ENCODE measurements around the gene NPIPA1.
"Not testable (repeated sequence)": the region's sequence is repeated elsewhere in the genome, so short reads cannot be mapped to it uniquely, and the experiment has no call there.

The NPIPA1 gene

GRCh38 chr16:14937143-14937542 lies at the start of gene NPIPA1:
NPIPA1 (plus strand) TSS chr16:14937443; CDS start chr16:14937443, 0 bp downstream.
- not testable (repeated sequence) for DNase-seq

GRCh38 chr16:14892111-14892510 lies 45.1 kb upstream of the NPIPA1 start:
- not testable (repeated sequence) for DNase-seq

GRCh38 chr16:14895382-14895781 lies 41.9 kb upstream of the NPIPA1 start:
- DNase-seq: not testable (repeated sequence)

- DNase-seq: not testable (repeated sequence)
These were observed 41.2 kb upstream of the NPIPA1 start for GRCh38 chr16:14896023-14896422.

GRCh38 chr16:14897006-14897664 lies 40.1 kb upstream of the NPIPA1 start:
- not testable (repeated sequence) for DNase-seq

- not testable (repeated sequence) for DNase-seq
These were observed 39.1 kb upstream of the NPIPA1 start for GRCh38 chr16:14898162-14898561.

- not testable (repeated sequence) for DNase-seq
These were observed 33.9 kb upstream of the NPIPA1 start for GRCh38 chr16:14903191-14903957.

- DNase-seq: not testable (repeated sequence)
These were observed 27.5 kb upstream of the NPIPA1 start for GRCh38 chr16:14909744-14910143.

GRCh38 chr16:14910833-14911629 lies 26.2 kb upstream of the NPIPA1 start:
- DNase-seq: not testable (repeated sequence)

GRCh38 chr16:14911954-14912353 lies 25.3 kb upstream of the NPIPA1 start:
- not testable (repeated sequence) for DNase-seq

- not testable (repeated sequence) for DNase-seq
These were observed 24.7 kb upstream of the NPIPA1 start for GRCh38 chr16:14912588-14912987.

- DNase-seq: not testable (repeated sequence)
These were observed 18.7 kb upstream of the NPIPA1 start for GRCh38 chr16:14918504-14918903.

GRCh38 chr16:14919837-14920600 lies 17.2 kb upstream of the NPIPA1 start:
- DNase-seq: not testable (repeated sequence)

GRCh38 chr16:14922285-14922684 lies 15.0 kb upstream of the NPIPA1 start:
- DNase-seq: not testable (repeated sequence)

- DNase-seq: not testable (repeated sequence)
These were observed 14.3 kb upstream of the NPIPA1 start for GRCh38 chr16:14922968-14923367.

GRCh38 chr16:14923394-14924088 lies 13.7 kb upstream of the NPIPA1 start:
- not testable (repeated sequence) for DNase-seq

GRCh38 chr16:14924359-14924758 lies 12.9 kb upstream of the NPIPA1 start:
- not testable (repeated sequence) for DNase-seq

GRCh38 chr16:14924982-14925381 lies 12.3 kb upstream of the NPIPA1 start:
- not testable (repeated sequence) for DNase-seq

GRCh38 chr16:14928064-14928714 lies 9.1 kb upstream of the NPIPA1 start:
- DNase-seq: not testable (repeated sequence)

GRCh38 chr16:14929176-14929575 lies 8.1 kb upstream of the NPIPA1 start:
- not testable (repeated sequence) for DNase-seq

GRCh38 chr16:14930246-14930645 lies 7.0 kb upstream of the NPIPA1 start:
- DNase-seq: not testable (repeated sequence)

Measured in DMS53 (cell line).